GM18870 (cell line): ENCODE results near the gene TRAK2.
A peak's percentile ranks its signal among the peaks of the same experiment; 100 is the strongest.
"Not testable (repeated sequence)": the region's sequence is repeated elsewhere in the genome, so short reads cannot be mapped to it uniquely, and the experiment has no call there.

Source experiments
- ATAC-seq: cut with Tn5 transposase; IDR thresholded peaks from one replicate; pipeline ENCODE4 v1.9.1; 2021; ENCODE audit warnings: moderate library complexity; ENCODE audit not compliant: unreplicated experiment

Gene TRAK2, protein sequence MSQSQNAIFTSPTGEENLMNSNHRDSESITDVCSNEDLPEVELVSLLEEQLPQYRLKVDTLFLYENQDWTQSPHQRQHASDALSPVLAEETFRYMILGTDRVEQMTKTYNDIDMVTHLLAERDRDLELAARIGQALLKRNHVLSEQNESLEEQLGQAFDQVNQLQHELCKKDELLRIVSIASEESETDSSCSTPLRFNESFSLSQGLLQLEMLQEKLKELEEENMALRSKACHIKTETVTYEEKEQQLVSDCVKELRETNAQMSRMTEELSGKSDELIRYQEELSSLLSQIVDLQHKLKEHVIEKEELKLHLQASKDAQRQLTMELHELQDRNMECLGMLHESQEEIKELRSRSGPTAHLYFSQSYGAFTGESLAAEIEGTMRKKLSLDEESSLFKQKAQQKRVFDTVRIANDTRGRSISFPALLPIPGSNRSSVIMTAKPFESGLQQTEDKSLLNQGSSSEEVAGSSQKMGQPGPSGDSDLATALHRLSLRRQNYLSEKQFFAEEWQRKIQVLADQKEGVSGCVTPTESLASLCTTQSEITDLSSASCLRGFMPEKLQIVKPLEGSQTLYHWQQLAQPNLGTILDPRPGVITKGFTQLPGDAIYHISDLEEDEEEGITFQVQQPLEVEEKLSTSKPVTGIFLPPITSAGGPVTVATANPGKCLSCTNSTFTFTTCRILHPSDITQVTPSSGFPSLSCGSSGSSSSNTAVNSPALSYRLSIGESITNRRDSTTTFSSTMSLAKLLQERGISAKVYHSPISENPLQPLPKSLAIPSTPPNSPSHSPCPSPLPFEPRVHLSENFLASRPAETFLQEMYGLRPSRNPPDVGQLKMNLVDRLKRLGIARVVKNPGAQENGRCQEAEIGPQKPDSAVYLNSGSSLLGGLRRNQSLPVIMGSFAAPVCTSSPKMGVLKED

DNA sequence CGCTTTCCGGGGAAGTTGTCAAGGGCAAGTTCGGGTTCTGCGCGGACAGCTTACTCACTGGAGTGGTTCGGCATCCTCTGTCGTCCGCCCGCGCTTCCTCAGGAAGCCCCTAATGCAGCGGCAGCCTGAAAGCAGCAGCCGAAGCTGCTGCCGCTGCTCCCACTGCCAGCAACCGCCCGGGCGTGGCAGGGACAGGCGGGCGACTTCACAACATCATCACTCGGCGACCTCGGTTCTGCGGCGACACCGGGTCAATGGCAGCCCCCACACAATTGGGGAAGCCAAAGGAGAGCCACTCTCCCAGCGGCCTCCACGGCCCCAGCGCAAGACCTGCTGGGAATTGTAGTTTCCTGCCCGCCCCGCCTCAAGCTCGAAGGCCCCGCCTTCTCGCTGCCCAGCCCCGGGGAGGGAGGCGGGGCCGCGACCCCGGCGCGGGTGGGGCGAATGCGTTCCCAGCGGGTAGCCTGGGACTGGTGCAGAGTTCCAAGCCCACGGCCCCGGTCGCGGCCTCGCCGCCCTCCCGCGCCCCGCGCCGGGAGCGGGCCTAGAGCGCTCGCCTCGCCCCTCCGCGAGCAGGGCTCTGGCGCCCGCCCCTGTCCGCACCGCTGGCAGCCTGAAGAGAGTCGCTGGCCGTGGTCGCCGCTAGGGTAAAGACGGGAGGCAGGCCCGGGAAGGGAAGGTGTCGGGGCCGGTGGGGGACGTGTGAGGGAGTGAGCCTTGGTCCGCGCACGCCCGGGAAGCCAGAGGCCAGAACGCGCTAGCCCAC, at the start of gene TRAK2, which contains the start of gene STRADB:
Gene TRAK2, minus strand, starts transcription at position 167 of the 766 bp plus-strand sequence. CDS start 30,951 bp downstream, outside the sequence.
Gene STRADB, plus strand, starts transcription at position 449 of the 766 bp plus-strand sequence. CDS start 3,101 bp downstream, outside the sequence.
- ATAC-seq = peak; percentile 88

DNA sequence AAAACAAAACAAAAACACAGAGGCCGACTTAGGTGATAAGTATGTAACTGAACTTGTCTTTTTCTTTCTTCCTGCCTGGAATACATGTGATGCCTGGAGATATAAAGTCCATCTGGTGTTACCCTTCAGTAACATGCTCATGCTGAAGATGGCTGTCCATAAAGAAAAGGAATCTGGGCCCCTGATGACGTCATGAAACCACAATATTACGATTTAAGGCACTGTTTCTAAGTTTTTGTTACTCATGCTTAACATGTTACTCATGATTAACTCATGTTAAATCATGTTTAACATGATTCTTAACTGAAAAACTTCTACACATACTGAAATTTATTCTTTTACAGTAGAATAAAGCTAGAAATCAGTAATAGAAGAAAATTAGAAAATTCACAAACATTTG, 49.3 kb upstream of the TRAK2 start:
- no peak for ATAC-seq

DNA sequence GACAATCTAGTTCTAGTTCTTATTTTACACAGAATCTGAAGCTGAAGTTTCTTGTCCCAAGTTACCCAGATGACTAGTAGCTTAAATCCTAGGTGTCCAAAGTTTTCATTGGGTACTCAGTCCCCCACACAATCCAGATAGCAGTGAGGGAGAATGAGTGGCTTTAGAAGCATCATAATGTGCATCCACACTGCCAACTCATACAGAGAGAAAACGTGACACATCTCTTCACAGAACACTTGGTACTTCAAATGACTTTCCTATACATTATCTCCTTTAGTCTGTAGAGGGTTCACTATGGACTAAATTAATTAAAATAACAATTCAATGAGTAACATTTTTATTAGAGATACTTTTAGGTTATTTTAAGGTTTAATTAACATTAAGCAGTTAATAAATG, 45.5 kb upstream of the TRAK2 start:
- no peak for ATAC-seq

DNA sequence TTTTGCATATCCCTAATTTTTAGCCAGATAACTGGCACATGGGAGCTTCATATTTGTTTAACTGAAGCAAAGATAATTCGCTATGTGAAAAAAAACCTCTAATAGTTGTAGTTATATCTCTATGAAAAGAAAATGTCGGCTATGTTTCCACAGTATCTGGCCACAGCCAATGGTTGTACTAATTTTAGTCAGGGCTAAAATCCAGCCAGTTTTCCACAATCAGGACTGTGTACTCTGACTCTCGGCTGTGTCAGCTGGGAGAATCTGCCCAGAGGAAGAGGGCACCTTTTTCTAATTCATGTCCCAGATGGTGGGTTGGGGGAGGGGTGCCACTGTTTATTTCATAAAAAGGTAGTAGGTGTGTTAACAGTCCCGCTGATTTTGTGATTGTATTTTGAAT, 39.0 kb upstream of the TRAK2 start:
- ATAC-seq = no peak

DNA sequence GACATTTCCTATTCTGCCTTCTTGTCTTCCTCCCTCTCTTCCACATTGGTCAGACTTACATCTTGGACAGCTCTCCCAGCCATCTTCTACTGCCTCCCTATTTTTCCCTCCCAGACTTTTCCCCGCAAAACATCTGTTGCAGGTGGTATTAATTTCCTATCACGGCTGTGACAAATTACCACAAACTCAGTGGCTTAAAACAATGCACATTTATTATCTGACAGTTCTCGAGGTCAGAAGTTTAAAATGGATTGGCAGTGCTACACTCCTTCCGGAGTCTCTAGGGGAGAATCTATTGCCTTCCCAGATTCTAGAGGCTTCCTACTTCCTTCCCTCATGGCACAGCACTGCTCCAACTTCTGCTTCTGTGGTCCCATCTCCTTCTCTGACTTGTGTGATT, 33.5 kb upstream of the TRAK2 start:
- no peak for ATAC-seq

DNA sequence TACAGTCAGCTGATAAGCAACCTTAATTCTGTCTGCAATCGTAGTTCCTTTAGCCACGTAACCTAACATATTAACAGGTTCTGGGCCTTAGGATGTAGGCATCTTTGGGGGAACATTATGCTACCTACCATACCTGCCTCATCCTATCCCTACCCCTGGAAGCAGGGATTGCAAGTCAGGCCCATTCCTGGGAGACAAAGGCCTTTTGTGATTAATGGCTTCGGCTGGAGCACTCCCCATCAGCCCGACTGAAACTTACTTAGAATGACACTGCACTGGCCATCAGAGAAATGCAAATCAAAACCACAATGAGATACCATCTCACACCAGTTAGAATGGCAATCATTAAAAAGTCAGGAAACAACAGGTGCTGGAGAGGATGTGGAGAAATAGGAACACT, 32.5 kb upstream of the TRAK2 start:
- not testable (repeated sequence) for ATAC-seq

DNA sequence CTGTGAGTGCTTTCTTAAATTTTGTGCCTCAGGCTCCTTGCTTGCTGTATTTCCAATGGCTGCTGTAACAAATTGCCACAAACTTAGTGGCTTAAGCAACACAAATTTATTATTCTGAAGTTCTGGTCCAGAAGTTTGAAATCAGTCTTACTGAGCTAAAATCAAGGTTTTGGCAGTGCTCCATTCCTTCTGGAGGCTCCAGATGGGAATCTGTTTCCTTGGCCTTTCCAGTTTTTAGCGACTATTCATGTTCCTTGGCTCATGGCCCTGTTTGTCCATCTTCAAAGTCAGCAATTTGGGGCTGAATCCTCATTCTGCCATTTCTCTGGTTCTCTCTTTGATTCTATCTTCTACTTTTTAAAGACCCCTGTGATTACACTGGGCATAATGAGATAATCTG, 32.1 kb upstream of the TRAK2 start:
- no peak for ATAC-seq

DNA sequence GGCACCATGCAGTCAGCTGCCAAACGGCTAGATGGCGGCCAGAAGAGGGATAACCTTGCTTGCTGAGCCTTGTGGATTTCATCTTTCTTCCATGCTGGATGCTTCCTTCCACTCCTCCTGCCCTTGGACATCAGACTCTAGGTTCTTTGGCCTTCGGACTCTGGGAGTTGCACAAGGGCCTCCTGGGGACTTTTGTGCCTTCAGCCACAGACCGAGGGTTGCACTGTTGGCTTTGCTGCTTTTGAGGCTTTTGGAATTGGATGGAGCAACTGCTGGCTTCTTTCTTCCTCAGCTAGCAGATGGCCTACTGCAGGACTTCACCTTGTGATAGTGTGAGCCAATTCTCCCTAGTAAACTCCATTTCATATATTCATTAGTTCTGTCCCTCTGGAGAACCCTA, 31.3 kb upstream of the TRAK2 start:
- ATAC-seq = no peak

DNA sequence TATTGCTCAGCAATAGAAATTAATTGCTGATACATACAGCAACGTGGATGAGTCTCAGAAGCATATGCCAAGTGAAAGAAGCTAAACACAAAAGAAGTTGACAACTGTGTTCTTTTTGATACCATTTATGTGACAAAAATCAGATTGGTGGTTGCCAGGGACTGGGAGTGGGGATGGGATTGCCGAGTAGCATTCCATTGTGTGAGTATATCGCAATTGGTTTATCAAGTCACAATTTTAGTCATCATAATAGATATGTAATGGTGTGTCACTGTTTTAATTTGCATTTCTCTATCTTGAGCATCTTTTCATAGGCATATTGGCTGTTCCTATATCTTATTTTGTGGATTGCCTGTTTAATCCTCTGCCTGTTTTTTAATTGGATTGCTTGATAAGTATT, 21.2 kb upstream of the TRAK2 start:
- no peak for ATAC-seq

DNA sequence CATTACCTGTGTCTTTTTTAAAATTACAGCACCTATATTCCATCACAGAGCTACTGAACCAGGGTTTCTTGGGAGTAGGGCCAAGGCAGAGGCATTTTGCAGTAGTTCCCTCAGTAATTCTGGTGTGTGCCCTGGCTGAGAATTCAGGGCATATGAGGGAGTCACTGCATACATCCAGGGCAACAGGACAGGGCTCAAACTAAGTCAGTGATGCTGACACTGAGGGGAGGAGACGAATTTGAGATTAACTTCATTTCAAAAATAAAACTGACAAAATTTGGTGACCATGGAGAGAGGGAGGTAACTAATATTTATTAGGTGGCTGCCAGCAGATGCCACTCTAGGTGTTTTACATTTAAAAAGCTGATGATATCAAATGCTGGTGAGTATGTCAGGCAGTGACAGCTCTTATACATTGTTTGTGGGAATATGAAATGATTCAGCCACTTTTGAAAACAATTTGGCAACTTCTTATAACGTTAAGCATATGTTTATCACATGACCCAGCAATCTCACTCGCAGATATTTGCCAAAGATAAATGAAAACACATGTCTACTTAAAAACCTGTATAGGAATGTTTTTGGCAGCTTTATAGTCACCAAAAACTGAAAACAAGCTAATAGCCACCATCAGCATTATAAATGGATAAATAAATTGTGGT, 20.6 kb upstream of the TRAK2 start:
- ATAC-seq = no peak

DNA sequence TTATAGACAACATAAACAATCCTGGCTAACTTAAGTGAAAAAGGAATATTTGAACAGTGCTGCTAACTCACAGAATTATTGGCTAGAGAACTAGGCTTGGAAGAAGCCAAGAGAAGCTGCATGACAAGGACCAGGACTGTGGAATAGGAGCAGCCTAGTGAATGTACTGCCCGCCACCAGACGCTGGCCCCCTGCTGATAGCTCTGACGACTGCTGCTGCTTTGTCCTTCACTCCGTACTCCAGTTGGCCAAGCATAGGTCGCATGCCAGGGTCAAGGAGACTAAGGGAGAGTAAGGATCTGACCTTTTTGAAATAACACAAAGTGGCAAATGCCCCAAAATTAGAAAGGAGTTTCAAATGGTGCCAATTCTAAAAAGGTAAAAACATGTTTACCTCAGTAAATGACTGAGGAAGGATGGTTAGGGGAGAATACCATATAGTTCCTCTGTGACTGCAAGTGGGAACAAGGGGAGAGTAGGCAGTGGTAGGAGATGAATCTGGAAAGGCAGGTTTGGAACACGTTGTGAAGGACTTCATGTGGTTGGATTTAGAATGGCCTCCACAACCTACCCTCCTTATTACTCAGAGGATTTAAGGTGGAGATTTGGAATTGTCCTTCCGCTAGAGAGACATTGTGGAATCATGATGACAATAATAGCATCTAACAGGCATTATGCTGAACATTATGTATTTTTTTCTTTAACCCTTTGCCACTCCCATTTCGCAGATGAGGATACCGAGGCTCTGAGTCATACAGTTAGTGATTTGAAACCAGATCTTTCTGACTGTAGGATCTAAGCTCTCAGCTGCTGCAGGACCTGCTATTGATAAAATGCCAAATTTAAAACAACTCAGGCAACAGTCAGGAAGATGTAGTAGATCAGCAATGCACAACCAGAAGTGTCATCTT, 19.8 kb upstream of the TRAK2 start:
- ATAC-seq = no peak

DNA sequence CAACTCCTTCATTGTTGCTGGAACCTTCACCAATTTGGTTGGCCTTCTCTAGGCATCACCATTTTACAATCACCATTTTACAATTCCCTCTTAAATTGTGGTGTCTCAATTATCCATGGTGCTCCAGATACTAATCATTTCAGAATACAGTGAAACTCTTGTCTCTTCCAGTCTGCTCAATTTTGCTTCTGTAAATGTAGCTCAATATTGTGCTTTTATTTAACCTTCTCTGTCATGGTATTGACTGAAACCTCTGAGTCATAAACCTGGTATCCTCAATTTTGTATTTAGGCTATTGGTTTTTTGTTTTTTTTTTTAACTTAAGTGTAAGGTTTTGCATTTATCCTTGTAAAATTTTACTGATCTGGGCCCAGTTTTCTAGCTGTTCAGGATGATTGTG, 16.4 kb upstream of the TRAK2 start:
- ATAC-seq = no peak

DNA sequence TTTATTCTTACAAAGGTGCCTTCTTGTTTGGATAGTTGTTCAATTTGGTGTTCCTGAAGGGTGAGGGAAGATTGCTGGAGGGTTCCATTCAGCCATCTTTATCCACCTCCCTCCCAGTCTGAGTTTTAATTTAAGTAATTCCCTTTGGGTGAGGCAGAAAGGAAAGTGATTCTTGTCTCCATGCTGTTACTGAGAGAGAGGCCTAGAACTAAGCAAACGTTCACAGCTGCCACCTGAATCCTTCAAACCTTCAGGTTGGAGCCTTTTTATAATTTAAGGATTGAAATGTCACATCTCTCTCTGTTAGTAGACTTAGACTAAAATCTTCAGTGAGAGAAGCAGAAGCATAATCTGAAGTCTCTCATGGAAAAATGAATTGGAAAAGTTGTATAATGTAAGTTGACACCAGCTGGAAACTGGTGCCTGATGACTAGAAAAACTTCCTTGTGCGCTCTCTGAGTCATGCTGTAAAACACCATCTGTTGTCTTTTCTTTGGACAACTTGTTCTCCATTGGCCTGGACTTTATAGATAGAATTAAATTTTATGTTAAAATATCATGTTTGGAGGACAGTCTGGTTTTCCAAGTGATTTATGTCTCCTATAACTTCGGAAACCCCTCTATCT, 14.9 kb upstream of the TRAK2 start:
- no peak for ATAC-seq

DNA sequence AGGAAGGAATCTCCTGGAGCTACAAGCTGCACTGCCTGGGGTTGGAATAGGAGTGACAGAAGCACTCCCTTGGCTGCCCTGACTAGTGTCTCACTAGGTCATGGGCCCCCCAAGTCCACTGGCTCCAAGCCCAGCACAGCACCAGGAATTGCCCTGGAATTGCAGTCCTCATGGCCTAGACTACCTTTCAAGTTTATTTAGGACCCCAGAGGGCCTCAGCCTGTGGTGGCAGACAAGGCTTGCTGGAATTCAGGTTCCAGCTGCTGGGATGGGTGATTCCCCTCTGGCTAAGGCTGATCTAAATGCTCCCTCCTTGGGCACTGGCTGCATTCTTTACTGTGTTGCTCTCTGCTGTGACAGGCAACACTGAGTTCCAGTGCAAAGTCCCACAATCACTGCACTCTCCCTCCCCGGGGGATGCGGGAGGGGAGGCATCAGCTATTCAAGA, 14.3 kb upstream of the TRAK2 start:
- ATAC-seq = no peak

DNA sequence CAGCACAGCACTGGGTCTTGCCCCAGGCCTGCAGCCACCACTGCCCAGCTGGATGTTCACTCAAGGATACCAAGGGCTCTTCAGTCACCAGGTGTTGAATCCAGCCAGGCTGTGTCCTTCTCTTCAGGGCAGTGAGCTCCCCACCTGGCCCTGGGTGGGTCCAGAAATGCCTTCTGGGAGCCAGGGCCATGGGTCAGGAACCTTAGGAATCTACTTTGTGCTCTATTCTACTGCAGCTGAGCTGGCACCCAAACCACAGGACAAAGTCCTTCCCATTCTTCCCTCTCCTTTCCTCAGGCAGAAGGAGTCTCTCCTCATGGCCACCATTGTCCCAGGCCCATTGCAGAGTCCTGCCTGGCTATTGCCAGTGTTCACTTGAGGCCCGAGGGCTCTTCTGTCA, 13.3 kb upstream of the TRAK2 start:
- no peak for ATAC-seq

DNA sequence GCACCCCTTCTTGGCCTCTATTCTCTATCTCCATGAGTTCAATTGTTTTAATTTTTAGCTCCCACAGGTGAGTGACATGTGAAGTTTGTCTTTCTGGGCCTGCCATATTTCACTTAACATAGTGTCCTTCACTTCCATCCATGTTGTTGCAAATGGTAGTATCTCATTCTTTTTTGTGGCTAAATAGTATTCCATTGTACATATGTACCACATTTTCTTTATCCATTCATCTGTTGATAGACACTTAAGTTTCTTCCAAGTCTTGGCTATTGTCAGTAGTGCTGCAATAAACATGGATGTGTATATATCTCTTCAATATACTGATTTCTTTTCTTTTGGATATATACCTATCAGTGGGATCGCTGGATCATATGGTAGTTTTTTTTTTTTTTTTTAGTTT, 9.3 kb upstream of the TRAK2 start:
- no peak for ATAC-seq

DNA sequence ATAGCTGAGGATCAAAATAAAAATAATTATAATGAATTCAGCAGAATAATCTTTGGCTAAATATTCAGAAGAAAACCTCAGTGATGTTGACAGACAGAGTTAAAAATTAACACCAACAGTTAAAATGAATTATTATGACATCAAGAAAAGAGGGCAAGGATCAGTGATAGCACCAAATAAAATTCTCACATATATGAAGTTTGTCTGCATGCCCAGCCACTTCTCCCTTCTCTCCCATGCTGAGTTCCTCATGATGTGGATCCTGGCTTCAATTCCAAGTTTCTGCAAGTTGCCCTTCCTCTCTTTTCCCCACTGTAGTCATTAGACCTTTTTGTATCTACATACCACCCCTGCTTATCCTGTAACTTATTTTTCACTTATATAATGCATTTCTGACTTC, 7.1 kb upstream of the TRAK2 start:
- ATAC-seq = no peak

DNA sequence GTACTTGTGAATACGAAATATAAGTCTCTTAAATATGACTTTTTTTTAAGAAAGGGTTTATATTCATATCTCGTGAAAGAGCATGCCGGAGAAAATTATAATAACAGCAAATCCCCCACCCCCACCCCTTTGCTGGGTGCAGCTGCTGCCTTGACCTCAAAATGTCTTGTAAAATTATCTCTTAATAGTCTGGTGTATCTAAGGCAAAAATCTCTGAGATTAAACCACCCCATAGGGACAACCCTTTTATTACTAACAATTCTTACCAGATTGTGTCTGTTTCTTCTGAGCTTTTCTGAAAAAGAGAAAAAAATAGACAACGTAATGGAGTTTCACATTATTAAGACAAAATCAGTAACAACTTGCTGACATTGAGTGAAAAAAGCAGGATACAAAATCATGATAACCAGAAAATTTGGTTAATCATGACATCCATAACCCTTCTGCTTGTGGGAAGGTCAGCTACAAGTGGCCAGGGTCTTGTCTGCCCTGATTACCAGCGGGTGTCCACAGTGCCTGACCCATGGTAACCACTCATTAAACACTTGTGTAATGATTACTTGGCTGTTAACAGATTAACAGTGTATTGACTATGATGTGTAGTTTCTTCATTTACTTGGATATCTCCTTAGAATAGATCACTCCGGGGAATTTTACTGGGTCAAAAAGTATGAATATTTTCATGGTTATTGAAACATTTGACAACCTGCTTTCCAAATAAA, 1.8 kb upstream of the TRAK2 start:
- no peak for ATAC-seq
